ENCODE results near the gene CDC7. TPM values are rescaled to one million over a fixed set of nuclear protein-coding genes. Genes with fewer than 3 reads are reported as not detected.

The CDC7 gene
- total RNA-seq, 1 experiment from 2014 or later, result 41.6 TPM

DNA sequence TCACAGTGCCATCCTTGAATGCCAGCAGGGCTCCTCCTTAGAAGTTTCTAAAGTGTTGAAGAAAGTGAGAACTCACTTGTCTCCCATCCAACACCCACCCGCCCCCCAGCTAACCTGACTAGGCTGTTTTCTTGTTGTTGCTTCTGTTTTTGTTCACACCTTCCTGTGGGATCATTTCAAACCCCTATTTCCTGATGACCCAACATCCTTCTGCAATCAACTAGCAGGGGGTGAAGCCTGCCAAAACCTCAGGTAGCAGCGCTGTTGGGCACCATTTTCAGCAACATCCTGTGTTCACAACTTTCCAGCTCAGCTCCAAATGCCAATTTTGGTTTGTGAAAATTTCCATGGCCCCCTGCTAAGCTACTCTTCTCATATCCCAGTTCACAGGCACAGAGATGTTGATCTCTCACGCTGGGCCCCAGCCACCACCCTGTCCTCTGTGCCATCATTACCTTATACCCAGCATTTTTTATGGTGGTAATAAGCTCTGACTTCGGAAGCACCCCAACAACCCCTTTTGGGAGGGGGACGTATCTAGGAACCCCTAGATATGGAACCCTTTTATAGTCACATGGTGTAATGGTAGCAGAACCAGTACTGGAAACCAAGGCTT lies 41.4 kb downstream of the CDC7 start:
- H3K9me3 Mint-ChIP-seq, result no peaks in the 10 kb centered on the region
- H2AFZ ChIP-seq (ENCODE audit: low read length), result no peak overlapping the region
- no peak overlapping the region for H4K5ac ChIP-seq (ENCODE audit: insufficient read length, low read depth, low read length)
- no peaks in the 10 kb centered on the region for H3K4me1 ChIP-seq (ENCODE audit: insufficient read depth, low read length)
- no peaks in the 10 kb centered on the region for H3K79me2 ChIP-seq (ENCODE audit: insufficient read depth, low read length)
- H3K4me3 Mint-ChIP-seq, result no peak overlapping the region
- H3K4ac ChIP-seq (ENCODE audit: low read depth, low read length), result no peak overlapping the region
- H2BK15ac ChIP-seq (ENCODE audit: low read depth, low read length), result no peak overlapping the region
- no peak for DNase-seq
- no peak overlapping the region for H3K9ac ChIP-seq (ENCODE audit: extremely low read depth, insufficient read length, low read length)
- H3K36me3 Mint-ChIP-seq (ENCODE audit: insufficient read depth in 1 of 3, low read depth in 3 of 3), result no peaks in the 10 kb centered on the region
- H2BK12ac ChIP-seq (ENCODE audit: insufficient read length, low read depth, low read length), result no peak overlapping the region
- no peak overlapping the region for H3K56ac ChIP-seq (ENCODE audit: insufficient read length, low read depth, low read length)
- H3K14ac ChIP-seq (ENCODE audit: insufficient read depth, low read length), result no peak overlapping the region
- H2AK5ac ChIP-seq (ENCODE audit: insufficient read length, low read length), result no peak overlapping the region
- no peaks in the 10 kb centered on the region for H4K20me1 ChIP-seq (ENCODE audit: control insufficient read depth, insufficient read depth, insufficient read length)
- TF ChIP-seq, protein P1, sequence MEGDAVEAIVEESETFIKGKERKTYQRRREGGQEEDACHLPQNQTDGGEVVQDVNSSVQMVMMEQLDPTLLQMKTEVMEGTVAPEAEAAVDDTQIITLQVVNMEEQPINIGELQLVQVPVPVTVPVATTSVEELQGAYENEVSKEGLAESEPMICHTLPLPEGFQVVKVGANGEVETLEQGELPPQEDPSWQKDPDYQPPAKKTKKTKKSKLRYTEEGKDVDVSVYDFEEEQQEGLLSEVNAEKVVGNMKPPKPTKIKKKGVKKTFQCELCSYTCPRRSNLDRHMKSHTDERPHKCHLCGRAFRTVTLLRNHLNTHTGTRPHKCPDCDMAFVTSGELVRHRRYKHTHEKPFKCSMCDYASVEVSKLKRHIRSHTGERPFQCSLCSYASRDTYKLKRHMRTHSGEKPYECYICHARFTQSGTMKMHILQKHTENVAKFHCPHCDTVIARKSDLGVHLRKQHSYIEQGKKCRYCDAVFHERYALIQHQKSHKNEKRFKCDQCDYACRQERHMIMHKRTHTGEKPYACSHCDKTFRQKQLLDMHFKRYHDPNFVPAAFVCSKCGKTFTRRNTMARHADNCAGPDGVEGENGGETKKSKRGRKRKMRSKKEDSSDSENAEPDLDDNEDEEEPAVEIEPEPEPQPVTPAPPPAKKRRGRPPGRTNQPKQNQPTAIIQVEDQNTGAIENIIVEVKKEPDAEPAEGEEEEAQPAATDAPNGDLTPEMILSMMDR (conservative IDR thresholded peaks at IDR 0.05), result no peak
- H3K27ac ChIP-seq (ENCODE audit: insufficient read length, low read depth, low read length), result no peak overlapping the region
- no CpG with 5 or more reads among the region's 5 CpGs for WGBS (ENCODE audit: extremely low coverage, insufficient read length, low lambda C conversion rate)
- H3K27ac Mint-ChIP-seq, result no peak overlapping the region
- H4K8ac ChIP-seq (replicated peaks; ENCODE audit: insufficient read length, low read depth, low read length), result no peak overlapping the region
- no peak overlapping the region for H2BK120ac ChIP-seq (ENCODE audit: low read depth, low read length, poor library complexity, severe bottlenecking)
- H3K4me1 Mint-ChIP-seq, result peaks cover 3% of the 10 kb centered on the region in 2 experiments; a peak in 2 of 4 replicates
- no peak overlapping the region for H3T11ph ChIP-seq (ENCODE audit: low read length)
- H3K9me3 ChIP-seq (ENCODE audit: control insufficient read depth, low read depth, low read length), result no peaks in the 10 kb centered on the region
- no peak overlapping the region for H3K23ac ChIP-seq (ENCODE audit: insufficient read length, low read depth, low read length)
- no peaks in the 10 kb centered on the region for H3K79me1 ChIP-seq (ENCODE audit: insufficient read depth, low read depth, low read length, poor library complexity, severe bottlenecking)
- no peak overlapping the region for H4K91ac ChIP-seq (ENCODE audit: insufficient read length, low read depth, low read length)
- H3K27me3 Mint-ChIP-seq (ENCODE audit: low read depth), result no peaks in the 10 kb centered on the region; the same call in 1 of the 2 replicates
- H3K27me3 ChIP-seq (ENCODE audit: insufficient read depth, low read length), result no peaks in the 10 kb centered on the region
- H3K4me2 ChIP-seq (ENCODE audit: insufficient read depth, insufficient read length, low read length), result no peak overlapping the region
- no peaks in the 10 kb centered on the region for H3K23me2 ChIP-seq (ENCODE audit: insufficient read length, low read depth, low read length, poor library complexity, severe bottlenecking)
- no peak overlapping the region for H2BK20ac ChIP-seq (ENCODE audit: low read depth, low read length, poor library complexity, severe bottlenecking)
- H3K18ac ChIP-seq (ENCODE audit: insufficient read length, low read depth, low read length), result no peak overlapping the region
- no peak overlapping the region for H2BK5ac ChIP-seq (ENCODE audit: insufficient read length, low read length)
